Stomach (tissue), 4 donors: ENCODE data around the gene PPP1R37.

Experiments used
- POLR2A ChIP-seq, 4 donors: fragments of 450-650 bp; IDR thresholded peaks; one replicate each; pipeline ENCODE4 v1.6.1; 2016; ENCODE audit warnings: antibody characterized with exemption in 4 of 4, control low read depth in 2 of 4, mild to moderate bottlenecking in 1 of 4, moderate library complexity in 1 of 4
- TF ChIP-seq, protein P1 (sequence below), 7 experiments: fragments of 450-650 bp in 4 of 7; fragments of 200-600 bp in 3 of 7; sonication (generic) in 3 of 7; IDR thresholded peaks; one replicate each; pipeline ENCODE4 v1.5.1; 2016 to 2019; ENCODE audit warnings: antibody characterized with exemption in 7 of 7, control low read depth in 2 of 7, mild to moderate bottlenecking in 1 of 7

DNA sequence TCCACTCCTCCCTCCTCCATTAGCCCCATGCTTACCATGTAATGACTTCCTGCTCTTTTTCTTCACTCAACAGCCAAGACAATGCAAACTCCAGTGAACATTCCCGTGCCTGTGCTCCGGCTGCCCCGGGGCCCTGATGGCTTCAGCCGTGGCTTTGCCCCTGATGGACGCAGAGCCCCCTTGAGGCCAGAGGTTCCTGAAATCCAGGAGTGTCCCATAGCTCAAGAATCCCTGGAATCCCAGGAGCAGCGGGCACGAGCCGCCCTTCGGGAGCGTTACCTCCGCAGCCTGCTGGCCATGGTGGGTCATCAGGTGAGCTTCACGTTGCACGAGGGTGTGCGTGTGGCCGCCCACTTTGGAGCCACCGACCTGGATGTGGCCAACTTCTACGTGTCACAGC lies 2.9 kb upstream of the PPP1R37 start:
- no peak for TF ChIP-seq POLR2A (IDR thresholded peaks at IDR 0.05)
- TF ChIP-seq, protein P1, sequence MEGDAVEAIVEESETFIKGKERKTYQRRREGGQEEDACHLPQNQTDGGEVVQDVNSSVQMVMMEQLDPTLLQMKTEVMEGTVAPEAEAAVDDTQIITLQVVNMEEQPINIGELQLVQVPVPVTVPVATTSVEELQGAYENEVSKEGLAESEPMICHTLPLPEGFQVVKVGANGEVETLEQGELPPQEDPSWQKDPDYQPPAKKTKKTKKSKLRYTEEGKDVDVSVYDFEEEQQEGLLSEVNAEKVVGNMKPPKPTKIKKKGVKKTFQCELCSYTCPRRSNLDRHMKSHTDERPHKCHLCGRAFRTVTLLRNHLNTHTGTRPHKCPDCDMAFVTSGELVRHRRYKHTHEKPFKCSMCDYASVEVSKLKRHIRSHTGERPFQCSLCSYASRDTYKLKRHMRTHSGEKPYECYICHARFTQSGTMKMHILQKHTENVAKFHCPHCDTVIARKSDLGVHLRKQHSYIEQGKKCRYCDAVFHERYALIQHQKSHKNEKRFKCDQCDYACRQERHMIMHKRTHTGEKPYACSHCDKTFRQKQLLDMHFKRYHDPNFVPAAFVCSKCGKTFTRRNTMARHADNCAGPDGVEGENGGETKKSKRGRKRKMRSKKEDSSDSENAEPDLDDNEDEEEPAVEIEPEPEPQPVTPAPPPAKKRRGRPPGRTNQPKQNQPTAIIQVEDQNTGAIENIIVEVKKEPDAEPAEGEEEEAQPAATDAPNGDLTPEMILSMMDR (IDR thresholded peaks at IDR 0.05), result no peak
